ENCODE measurements around the gene STARD13. TPM values are rescaled to one million over a fixed set of nuclear protein-coding genes. Genes with fewer than 3 reads are reported as not detected.

STARD13 gene
- total RNA-seq, 1 donor, result 28.2 TPM

DNA sequence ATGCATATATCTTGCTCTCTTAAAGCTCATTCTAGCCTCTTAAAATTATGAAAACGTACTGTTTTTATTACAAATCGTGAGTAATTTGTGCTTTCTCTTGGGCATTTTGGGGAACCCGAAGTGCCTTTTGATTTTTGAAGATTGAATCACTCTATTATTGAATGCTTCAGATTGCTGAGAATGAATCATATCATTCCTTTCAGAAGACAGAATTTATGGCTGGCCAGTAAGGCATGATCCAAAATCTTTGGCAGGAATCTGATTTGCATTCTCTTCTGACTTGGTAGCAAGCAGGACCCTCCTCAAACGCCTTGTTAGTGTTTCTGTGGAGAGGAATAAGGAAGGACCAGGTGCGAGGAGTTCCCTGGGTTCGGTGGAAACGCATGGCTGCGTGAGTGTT lies 49.5 kb downstream of the STARD13 start:
- peak overlapping the region; percentile 4 for H3K4me3 ChIP-seq (ENCODE audit: insufficient read depth, low read length)
- TF ChIP-seq, protein P1, sequence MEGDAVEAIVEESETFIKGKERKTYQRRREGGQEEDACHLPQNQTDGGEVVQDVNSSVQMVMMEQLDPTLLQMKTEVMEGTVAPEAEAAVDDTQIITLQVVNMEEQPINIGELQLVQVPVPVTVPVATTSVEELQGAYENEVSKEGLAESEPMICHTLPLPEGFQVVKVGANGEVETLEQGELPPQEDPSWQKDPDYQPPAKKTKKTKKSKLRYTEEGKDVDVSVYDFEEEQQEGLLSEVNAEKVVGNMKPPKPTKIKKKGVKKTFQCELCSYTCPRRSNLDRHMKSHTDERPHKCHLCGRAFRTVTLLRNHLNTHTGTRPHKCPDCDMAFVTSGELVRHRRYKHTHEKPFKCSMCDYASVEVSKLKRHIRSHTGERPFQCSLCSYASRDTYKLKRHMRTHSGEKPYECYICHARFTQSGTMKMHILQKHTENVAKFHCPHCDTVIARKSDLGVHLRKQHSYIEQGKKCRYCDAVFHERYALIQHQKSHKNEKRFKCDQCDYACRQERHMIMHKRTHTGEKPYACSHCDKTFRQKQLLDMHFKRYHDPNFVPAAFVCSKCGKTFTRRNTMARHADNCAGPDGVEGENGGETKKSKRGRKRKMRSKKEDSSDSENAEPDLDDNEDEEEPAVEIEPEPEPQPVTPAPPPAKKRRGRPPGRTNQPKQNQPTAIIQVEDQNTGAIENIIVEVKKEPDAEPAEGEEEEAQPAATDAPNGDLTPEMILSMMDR (IDR thresholded peaks at IDR 0.05; ENCODE audit: extremely low read depth, low read depth, low read length), result no peak
- H4K20me1 ChIP-seq (ENCODE audit: insufficient read depth, low read length), result no peaks in the 10 kb centered on the region
- H2AFZ ChIP-seq (ENCODE audit: low read length), result no peak overlapping the region
- H3K27me3 ChIP-seq (ENCODE audit: insufficient read depth, low read length), result no peaks in the 10 kb centered on the region
- H3K4me2 ChIP-seq (ENCODE audit: insufficient read depth, low read length), result peak overlapping the region; percentile 38
- DNase-seq (ENCODE audit: insufficient read length, low spot score, missing footprints), result peak; percentile 80
- peaks cover 71% of the 10 kb centered on the region for H3K79me2 ChIP-seq (ENCODE audit: insufficient read depth, low read length)
- H3K27ac ChIP-seq (ENCODE audit: low read depth, low read length), result peak overlapping the region; percentile 85
- H3K36me3 ChIP-seq (ENCODE audit: insufficient read depth, low read length), result peaks cover 21% of the 10 kb centered on the region
- H3K4me1 ChIP-seq (ENCODE audit: insufficient read depth, low read length), result peaks cover 35% of the 10 kb centered on the region
- H3K9me3 ChIP-seq (ENCODE audit: low read depth, low read length), result no peaks in the 10 kb centered on the region

DNA sequence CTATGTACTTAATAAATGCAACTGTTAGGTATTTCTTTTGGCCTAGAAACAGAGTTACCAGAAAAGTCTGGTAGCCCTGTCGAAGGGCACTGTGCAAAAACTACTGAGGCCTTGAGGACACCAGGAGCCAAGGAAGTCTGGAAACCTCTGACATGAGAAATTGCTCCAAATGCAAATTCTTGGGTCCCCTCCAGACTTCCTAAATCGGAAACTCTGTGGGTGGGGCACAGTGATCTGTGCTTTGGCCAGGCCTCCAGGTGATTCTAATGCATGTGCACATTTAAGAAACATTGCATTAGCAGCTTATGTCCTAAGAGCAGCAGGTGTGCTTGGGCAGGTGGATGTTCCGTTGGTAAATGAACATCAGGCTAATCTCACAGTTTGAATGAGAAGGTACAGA lies 50.0 kb downstream of the STARD13 start:
- TF ChIP-seq, protein P1 (IDR thresholded peaks at IDR 0.05; ENCODE audit: extremely low read depth, low read depth, low read length), result no peak

DNA sequence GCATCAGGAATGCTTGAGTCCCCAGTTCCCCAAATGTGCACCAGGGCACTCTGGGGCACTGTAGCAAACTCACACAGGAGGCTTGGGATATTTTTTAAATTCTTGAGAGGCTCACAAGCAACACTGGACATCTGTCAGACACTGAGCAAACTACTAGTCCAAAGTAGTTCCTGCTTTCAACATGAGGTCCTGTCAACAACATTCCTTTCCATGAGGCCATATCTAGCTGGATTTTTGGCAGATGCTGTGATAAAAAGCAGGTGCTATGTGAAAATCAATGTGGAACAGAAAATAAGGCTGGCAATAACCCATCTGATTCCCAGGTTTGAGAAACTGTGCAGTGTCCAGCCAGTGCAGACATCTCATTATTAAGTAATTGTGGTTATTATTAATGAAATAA lies 50.5 kb downstream of the STARD13 start:
- peak; percentile 80 for DNase-seq (ENCODE audit: insufficient read length, low spot score, missing footprints)
- H3K4me2 ChIP-seq (ENCODE audit: insufficient read depth, low read length), result peak overlapping the region; percentile 11

More for the DNA sequence above, 50.0 kb downstream of the STARD13 start:
- Histone ChIP-seq H3K27ac (ENCODE audit: low read depth, low read length) (peak overlapping the region; percentile 85), H3K27me3 (ENCODE audit: insufficient read depth, low read length) (no peaks in the 10 kb centered on the region), H3K9me3 (ENCODE audit: low read depth, low read length) (no peaks in the 10 kb centered on the region), H3K79me2 (ENCODE audit: insufficient read depth, low read length) (peaks cover 68% of the 10 kb centered on the region), H3K36me3 (ENCODE audit: insufficient read depth, low read length) (peaks cover 21% of the 10 kb centered on the region), H2AFZ (ENCODE audit: low read length) (no peak overlapping the region), H4K20me1 (ENCODE audit: insufficient read depth, low read length) (no peaks in the 10 kb centered on the region), H3K4me3 (ENCODE audit: insufficient read depth, low read length) (no peak overlapping the region), H3K4me1 (ENCODE audit: insufficient read depth, low read length) (peaks cover 39% of the 10 kb centered on the region), H3K4me2 (ENCODE audit: insufficient read depth, low read length) (peak overlapping the region; percentile 16)
- no peak for DNase-seq (ENCODE audit: insufficient read length, low spot score, missing footprints)

DNA sequence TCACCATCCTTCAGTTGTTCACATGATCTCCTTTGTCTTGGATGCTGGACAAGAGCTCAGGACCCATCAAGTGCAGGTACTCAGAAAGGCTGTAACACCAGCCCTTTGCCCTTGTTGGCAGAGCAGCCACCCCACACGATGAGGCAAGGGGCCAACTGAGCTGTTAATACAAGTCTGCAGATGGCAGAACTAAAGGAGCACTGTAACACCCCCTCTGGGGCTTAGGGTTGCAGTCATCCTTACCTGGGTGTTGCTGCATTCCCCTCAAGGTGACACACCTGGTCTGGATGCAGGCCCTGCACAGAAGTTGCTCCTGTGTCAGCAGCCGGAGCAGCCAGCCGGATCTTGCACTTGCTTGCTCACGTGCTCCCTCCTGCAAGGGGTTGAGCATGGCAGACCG lies 52.0 kb downstream of the STARD13 start:
- Histone ChIP-seq H3K27ac (ENCODE audit: low read depth, low read length) (peak overlapping the region; percentile 14), H3K4me2 (ENCODE audit: insufficient read depth, low read length) (no peak overlapping the region), H3K27me3 (ENCODE audit: insufficient read depth, low read length) (no peaks in the 10 kb centered on the region), H3K36me3 (ENCODE audit: insufficient read depth, low read length) (peaks cover 15% of the 10 kb centered on the region), H3K9me3 (ENCODE audit: low read depth, low read length) (no peaks in the 10 kb centered on the region), H2AFZ (ENCODE audit: low read length) (no peak overlapping the region), H3K79me2 (ENCODE audit: insufficient read depth, low read length) (peaks cover 66% of the 10 kb centered on the region), H4K20me1 (ENCODE audit: insufficient read depth, low read length) (no peaks in the 10 kb centered on the region), H3K4me3 (ENCODE audit: insufficient read depth, low read length) (no peak overlapping the region), H3K4me1 (ENCODE audit: insufficient read depth, low read length) (peaks cover 59% of the 10 kb centered on the region)
- TF ChIP-seq, protein P1 (IDR thresholded peaks at IDR 0.05; ENCODE audit: extremely low read depth, low read depth, low read length), result no peak
- no peak for DNase-seq (ENCODE audit: insufficient read length, low spot score, missing footprints)

More for the DNA sequence above, 50.5 kb downstream of the STARD13 start:
- H3K36me3 ChIP-seq (ENCODE audit: insufficient read depth, low read length), result peaks cover 18% of the 10 kb centered on the region
- H3K27me3 ChIP-seq (ENCODE audit: insufficient read depth, low read length), result no peaks in the 10 kb centered on the region
- H3K9me3 ChIP-seq (ENCODE audit: low read depth, low read length), result no peaks in the 10 kb centered on the region
- peak overlapping the region; percentile 85 for H3K27ac ChIP-seq (ENCODE audit: low read depth, low read length)
- TF ChIP-seq, protein P1 (IDR thresholded peaks at IDR 0.05; ENCODE audit: extremely low read depth, low read depth, low read length), result no peak
- no peak overlapping the region for H2AFZ ChIP-seq (ENCODE audit: low read length)
- no peaks in the 10 kb centered on the region for H4K20me1 ChIP-seq (ENCODE audit: insufficient read depth, low read length)
- H3K4me1 ChIP-seq (ENCODE audit: insufficient read depth, low read length), result peaks cover 44% of the 10 kb centered on the region
- H3K79me2 ChIP-seq (ENCODE audit: insufficient read depth, low read length), result peaks cover 66% of the 10 kb centered on the region
- no peak overlapping the region for H3K4me3 ChIP-seq (ENCODE audit: insufficient read depth, low read length)
